Astrocyte (in vitro differentiated cells and primary cell): ENCODE measurements around the gene OR51G2. TPM values are rescaled to one million over a fixed set of nuclear protein-coding genes. Genes with fewer than 3 reads are reported as not detected.

Experiments used
- DNase-seq: peaks from one replicate; pipeline ENCODE4 v3.0.0-alpha.2; 2010; ENCODE audit warnings: low read depth
- FAIRE-seq: peaks from 2 replicates; lab custom pipeline; 2011; peaks lifted over from hg19 to GRCh38; lab: Jason Lieb, UNC
- H2AFZ ChIP-seq: 2 replicates; pipeline ENCODE4 v1.6.0; 2012; ENCODE audit warnings: low read depth, low read length, inconsistent platforms
- H3K27ac ChIP-seq: 2 replicates; pipeline ENCODE4 v1.5.1; 2011; ENCODE audit warnings: low read depth, low read length, inconsistent platforms
- H3K27me3 ChIP-seq: 2 replicates; pipeline ENCODE4 v1.6.0; 2011; ENCODE audit warnings: low read length, inconsistent platforms; ENCODE audit not compliant: insufficient read depth
- H3K36me3 ChIP-seq: 2 replicates; pipeline ENCODE4 v1.5.1; 2011; ENCODE audit warnings: low read length, inconsistent platforms; ENCODE audit not compliant: insufficient read depth
- H3K4me1 ChIP-seq: 2 replicates; pipeline ENCODE4 v1.5.1; 2011; ENCODE audit warnings: low read length, inconsistent platforms; ENCODE audit not compliant: insufficient read depth
- H3K4me2 ChIP-seq: 2 replicates; pipeline ENCODE4 v1.6.0; 2012; ENCODE audit warnings: low read length, inconsistent platforms
- H3K4me3 ChIP-seq: 2 replicates; pipeline ENCODE4 v1.5.1; 2011; ENCODE audit warnings: low read depth, mild to moderate bottlenecking, low read length, inconsistent platforms; ENCODE audit not compliant: insufficient read depth
- H3K79me2 ChIP-seq: 2 replicates; pipeline ENCODE4 v1.6.0; 2012; ENCODE audit warnings: mild to moderate bottlenecking, low read length, inconsistent platforms; ENCODE audit not compliant: insufficient read depth
- H3K9ac ChIP-seq: 2 replicates; pipeline ENCODE4 v1.6.0; 2012; ENCODE audit warnings: mild to moderate bottlenecking, low read length, inconsistent platforms
- H3K9me3 ChIP-seq: 2 replicates; pipeline ENCODE4 v1.5.1; 2012; ENCODE audit warnings: low read depth, mild to moderate bottlenecking, low read length, inconsistent platforms; ENCODE audit not compliant: insufficient read depth
- H4K20me1 ChIP-seq: 2 replicates; pipeline ENCODE4 v1.6.0; 2012; ENCODE audit warnings: low read length, inconsistent platforms; ENCODE audit not compliant: insufficient read depth
- H3K27ac Mint-ChIP-seq: one replicate; pipeline ENCODE4 v1.8.0; 2021; ENCODE audit warnings: mild to moderate bottlenecking, mixed read lengths; ENCODE audit not compliant: unreplicated experiment
- H3K27me3 Mint-ChIP-seq: one replicate; pipeline ENCODE4 v1.8.0; 2021; ENCODE audit warnings: low read depth, mixed read lengths; ENCODE audit not compliant: unreplicated experiment
- H3K36me3 Mint-ChIP-seq: one replicate; pipeline ENCODE4 v1.8.0; 2021; ENCODE audit warnings: low read depth, mixed read lengths; ENCODE audit not compliant: unreplicated experiment
- H3K4me1 Mint-ChIP-seq: one replicate; pipeline ENCODE4 v1.8.0; 2021; ENCODE audit warnings: low read depth, mixed read lengths; ENCODE audit not compliant: unreplicated experiment
- H3K4me3 Mint-ChIP-seq: one replicate; pipeline ENCODE4 v1.8.0; 2021; ENCODE audit warnings: mild to moderate bottlenecking, moderate library complexity, mixed read lengths; ENCODE audit not compliant: unreplicated experiment
- H3K9me3 Mint-ChIP-seq: one replicate; pipeline ENCODE4 v1.8.0; 2021; ENCODE audit warnings: mild to moderate bottlenecking, mixed read lengths; ENCODE audit not compliant: unreplicated experiment
- CTCF ChIP-seq: IDR thresholded peaks from 2 replicates; pipeline ENCODE4 v1.5.1; 2011; ENCODE audit warnings: low read depth, mild to moderate bottlenecking, inconsistent platforms, low read length, moderate library complexity; ENCODE audit not compliant: insufficient read depth
- EZH2 ChIP-seq: IDR thresholded peaks from 2 replicates; pipeline ENCODE4 v1.6.1; 2012; ENCODE audit warnings: mild to moderate bottlenecking, low read length, inconsistent platforms; ENCODE audit not compliant: insufficient read depth
- total RNA-seq: library from RNA; stranded (reverse); gene quantifications from 2 replicates; pipeline ENCODE4 v1.2.1, GENCODE V29; 2021

Gene OR51G2
- total RNA-seq, 1 donor from 2014 or later = not detected

DNA sequence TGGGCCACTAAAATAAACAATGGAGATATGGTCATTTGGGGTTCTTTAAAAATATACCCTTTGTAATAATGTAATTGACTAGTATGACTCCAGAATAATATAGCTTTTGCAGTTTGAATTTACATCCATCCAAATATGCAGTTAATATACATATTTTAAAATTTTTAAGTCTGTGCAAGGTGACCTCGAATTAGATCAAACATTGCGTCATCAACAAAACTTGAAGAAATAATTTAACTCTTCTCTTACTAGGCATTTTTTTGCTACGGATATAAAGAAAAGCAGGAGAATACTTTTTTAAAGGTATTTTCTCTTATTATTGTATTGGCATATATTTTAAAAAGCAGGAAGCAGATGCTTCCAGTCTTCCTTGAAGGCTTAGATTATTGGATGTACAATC lies 17.6 kb upstream of the OR51G2 start:
- FAIRE-seq (no peak), DNase-seq (no peak)
- Mint-ChIP-seq H3K36me3 (no peaks in the 10 kb centered on the region), H3K27me3 (peaks cover 2% of the 10 kb centered on the region), H3K9me3 (no peaks in the 10 kb centered on the region), H3K27ac (no peak overlapping the region), H3K4me1 (no peaks in the 10 kb centered on the region), H3K4me3 (no peak overlapping the region)
- Histone ChIP-seq H3K4me1 (no peaks in the 10 kb centered on the region), H3K27ac (no peak overlapping the region), H3K36me3 (no peaks in the 10 kb centered on the region), H3K79me2 (no peaks in the 10 kb centered on the region), H3K9ac (no peak overlapping the region), H2AFZ (no peak overlapping the region), H3K9me3 (no peaks in the 10 kb centered on the region), H4K20me1 (no peaks in the 10 kb centered on the region), H3K4me3 (no peak overlapping the region), H3K4me2 (no peak overlapping the region), H3K27me3 (no peaks in the 10 kb centered on the region)
- TF ChIP-seq CTCF (no peak), EZH2 (no peak)

DNA sequence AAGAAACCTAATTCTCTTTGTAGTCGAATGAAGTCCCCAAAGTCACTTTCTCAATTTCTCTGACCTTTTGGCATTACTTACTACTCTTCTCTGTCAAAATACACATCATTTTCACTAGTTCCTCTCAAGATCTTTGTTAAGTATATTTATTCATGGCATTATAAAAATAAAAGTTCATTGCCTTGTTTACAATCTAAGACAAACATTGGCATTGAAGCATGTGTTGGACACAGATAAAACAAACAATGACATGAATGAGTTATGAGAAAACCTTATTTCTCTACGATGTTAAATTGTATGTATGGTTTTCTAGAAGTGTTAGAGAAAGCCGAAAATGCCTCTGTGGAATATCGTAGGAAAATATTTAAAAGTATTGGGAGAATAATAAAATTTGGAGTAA lies 13.6 kb upstream of the OR51G2 start:
- TF ChIP-seq EZH2 (no peak), CTCF (no peak)
- no peaks in the 10 kb centered on the region for H3K36me3 ChIP-seq
- H3K4me1 Mint-ChIP-seq = no peaks in the 10 kb centered on the region
- no peak overlapping the region for H3K4me3 Mint-ChIP-seq
- H3K4me3 ChIP-seq = no peak overlapping the region
- no peak overlapping the region for H3K27ac Mint-ChIP-seq
- H3K79me2 ChIP-seq = no peaks in the 10 kb centered on the region
- no peak overlapping the region for H2AFZ ChIP-seq
- no peaks in the 10 kb centered on the region for H3K36me3 Mint-ChIP-seq
- H3K9me3 ChIP-seq = no peaks in the 10 kb centered on the region
- no peak overlapping the region for H3K4me2 ChIP-seq
- peaks cover 2% of the 10 kb centered on the region for H3K27me3 Mint-ChIP-seq
- H3K9me3 Mint-ChIP-seq = no peaks in the 10 kb centered on the region
- FAIRE-seq (no peak), DNase-seq (no peak)
- H4K20me1 ChIP-seq = no peaks in the 10 kb centered on the region
- H3K4me1 ChIP-seq = no peaks in the 10 kb centered on the region
- H3K27me3 ChIP-seq = no peaks in the 10 kb centered on the region
- no peak overlapping the region for H3K9ac ChIP-seq
- H3K27ac ChIP-seq = no peak overlapping the region

DNA sequence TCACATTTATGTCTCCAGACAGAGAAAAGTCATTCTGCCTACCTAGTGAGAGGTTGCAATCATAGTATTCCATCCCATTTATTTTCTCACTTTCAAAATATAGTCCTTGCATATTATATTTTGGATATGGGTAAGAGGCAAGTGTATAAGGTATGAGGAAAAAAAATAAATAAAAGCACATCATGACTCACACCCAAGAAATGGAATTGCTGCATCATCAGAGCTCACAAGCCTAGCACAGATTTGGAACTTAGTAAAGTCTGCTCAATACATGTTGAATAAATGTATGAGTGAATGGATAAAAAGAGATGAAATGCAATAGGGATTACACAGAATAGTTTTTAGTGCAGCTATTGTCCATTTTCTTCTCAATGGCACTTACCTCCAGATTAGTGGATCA lies 7.5 kb upstream of the OR51G2 start:
- Mint-ChIP-seq H3K27me3 (peaks cover 7% of the 10 kb centered on the region), H3K27ac (no peak overlapping the region), H3K36me3 (no peaks in the 10 kb centered on the region), H3K9me3 (no peaks in the 10 kb centered on the region), H3K4me1 (no peaks in the 10 kb centered on the region), H3K4me3 (no peak overlapping the region)
- Histone ChIP-seq H3K9me3 (no peaks in the 10 kb centered on the region), H3K4me2 (no peak overlapping the region), H2AFZ (no peak overlapping the region), H4K20me1 (no peaks in the 10 kb centered on the region), H3K36me3 (no peaks in the 10 kb centered on the region), H3K79me2 (no peaks in the 10 kb centered on the region), H3K27ac (no peak overlapping the region), H3K4me3 (no peak overlapping the region), H3K9ac (no peak overlapping the region), H3K4me1 (no peaks in the 10 kb centered on the region), H3K27me3 (no peaks in the 10 kb centered on the region)
- FAIRE-seq = no peak
- DNase-seq = no peak
- TF ChIP-seq CTCF = no peak
- no peak for TF ChIP-seq EZH2
